Measurements from ENCODE around the gene MIP. TPM values are rescaled to one million over a fixed set of nuclear protein-coding genes. Genes with fewer than 3 reads are reported as not detected.
"Not testable (repeated sequence)": the region's sequence is repeated elsewhere in the genome, so short reads cannot be mapped to it uniquely, and the experiment has no call there.

MIP gene
- not detected for total RNA-seq

DNA sequence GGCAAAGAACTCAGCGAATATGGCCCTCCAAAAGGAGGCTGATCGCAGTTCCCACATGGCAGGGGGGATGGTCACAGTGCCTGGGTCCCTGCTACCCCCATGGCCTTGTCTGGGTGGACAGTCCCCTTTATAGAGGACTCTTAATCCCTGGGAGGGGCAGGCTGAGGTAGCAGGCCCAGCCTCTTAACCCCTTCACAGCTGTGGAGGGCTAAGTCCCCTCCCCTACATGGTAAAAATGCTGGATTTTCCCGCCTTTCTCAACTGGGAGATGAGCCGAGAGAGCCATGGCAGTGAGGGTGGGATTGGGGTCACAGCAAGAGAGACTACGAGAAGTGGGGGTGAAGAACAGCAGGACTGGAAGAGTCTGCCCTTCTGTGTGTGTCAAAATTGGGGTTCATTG lies at the start of gene MIP:
Gene MIP (minus strand): TSS at position 101 of the 400 bp plus-strand sequence. CDS start 44 bp downstream, at position 57.
- Histone ChIP-seq H3K27me3 (peaks cover 15% of the 10 kb centered on the region), H3K4me3 (no peak within 1 kb of the TSS), H3K9me3 (no peaks in the 10 kb centered on the region), H3K27ac (no peak within 1 kb of the TSS), H3K36me3 (no peaks in the 10 kb centered on the region), H3K4me1 (peaks cover 0 to 6% (median 0%) of the 10 kb centered on the region in 3 donors)
- WGBS, 2 donors (ENCODE audit: low coverage in 1 of 2) = 67 to 100% methylated on average over 1 of the region's 5 CpGs
- no peak for TF ChIP-seq EP300 (IDR thresholded peaks at IDR 0.05)
- TF ChIP-seq, protein P1, sequence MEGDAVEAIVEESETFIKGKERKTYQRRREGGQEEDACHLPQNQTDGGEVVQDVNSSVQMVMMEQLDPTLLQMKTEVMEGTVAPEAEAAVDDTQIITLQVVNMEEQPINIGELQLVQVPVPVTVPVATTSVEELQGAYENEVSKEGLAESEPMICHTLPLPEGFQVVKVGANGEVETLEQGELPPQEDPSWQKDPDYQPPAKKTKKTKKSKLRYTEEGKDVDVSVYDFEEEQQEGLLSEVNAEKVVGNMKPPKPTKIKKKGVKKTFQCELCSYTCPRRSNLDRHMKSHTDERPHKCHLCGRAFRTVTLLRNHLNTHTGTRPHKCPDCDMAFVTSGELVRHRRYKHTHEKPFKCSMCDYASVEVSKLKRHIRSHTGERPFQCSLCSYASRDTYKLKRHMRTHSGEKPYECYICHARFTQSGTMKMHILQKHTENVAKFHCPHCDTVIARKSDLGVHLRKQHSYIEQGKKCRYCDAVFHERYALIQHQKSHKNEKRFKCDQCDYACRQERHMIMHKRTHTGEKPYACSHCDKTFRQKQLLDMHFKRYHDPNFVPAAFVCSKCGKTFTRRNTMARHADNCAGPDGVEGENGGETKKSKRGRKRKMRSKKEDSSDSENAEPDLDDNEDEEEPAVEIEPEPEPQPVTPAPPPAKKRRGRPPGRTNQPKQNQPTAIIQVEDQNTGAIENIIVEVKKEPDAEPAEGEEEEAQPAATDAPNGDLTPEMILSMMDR (IDR thresholded peaks at IDR 0.05) = no peak
- no peak for TF ChIP-seq POLR2A (IDR thresholded peaks at IDR 0.05)
- no peak for TF ChIP-seq POLR2AphosphoS5 (IDR thresholded peaks at IDR 0.05)
- no peak for ATAC-seq

- ATAC-seq, H3K4me3 ChIP-seq, H3K4me1 ChIP-seq, H3K9me3 ChIP-seq, H3K27me3 ChIP-seq, H3K27ac ChIP-seq, H3K36me3 ChIP-seq: not testable (repeated sequence)
- WGBS, 2 donors (ENCODE audit: low coverage in 1 of 2) = 80 to 85% methylated on average over 2 to 11 of the region's 13 CpGs
Measured at GRCh38 chr12:56499879-56500278, 45.4 kb upstream of the MIP start.

DNA sequence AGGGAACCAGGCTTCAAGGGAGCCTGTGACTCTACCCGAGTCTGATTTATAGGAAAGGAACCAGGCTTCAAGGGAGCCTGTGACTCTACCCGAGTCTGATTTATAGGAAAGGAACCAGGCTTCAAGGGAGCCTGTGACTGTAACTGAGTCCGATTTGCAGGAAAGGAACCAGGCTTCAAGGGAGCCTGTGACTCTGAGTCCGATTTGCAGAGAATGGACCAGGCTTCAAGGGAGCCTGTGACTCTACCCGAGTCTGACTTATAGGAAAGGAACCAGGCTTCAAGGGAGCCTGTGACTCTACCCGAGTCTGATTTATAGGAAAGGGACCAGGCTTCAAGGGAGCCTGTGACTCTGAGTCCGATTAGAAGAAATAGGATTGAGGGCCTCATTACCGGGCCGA lies 45.0 kb upstream of the MIP start:
- not testable (repeated sequence) for H3K9me3 ChIP-seq, H3K4me3 ChIP-seq, ATAC-seq, H3K4me1 ChIP-seq, H3K27ac ChIP-seq, H3K36me3 ChIP-seq, H3K27me3 ChIP-seq
- 65 to 75% methylated on average over 3 to 8 of the region's 9 CpGs for WGBS, 2 donors (ENCODE audit: low coverage in 1 of 2)

GRCh38 chr12:56498126-56498902 lies 43.9 kb upstream of the MIP start:
- not testable (repeated sequence) for H3K4me1 ChIP-seq, H3K27me3 ChIP-seq, H3K36me3 ChIP-seq, H3K4me3 ChIP-seq, ATAC-seq, H3K9me3 ChIP-seq, H3K27ac ChIP-seq
- WGBS, 2 donors (ENCODE audit: low coverage in 1 of 2) = 80 to 83% methylated on average over 13 of the region's 14 CpGs

- H3K4me1 ChIP-seq, H3K27me3 ChIP-seq, H3K27ac ChIP-seq, H3K9me3 ChIP-seq, H3K36me3 ChIP-seq, ATAC-seq: not testable (repeated sequence)
- H3K4me3 ChIP-seq = peak overlapping the region in 1 of 2 donors; percentile 27
- 10% methylated on average over 2 of the region's 17 CpGs; no CpG with 5 or more reads in 1 of the 2 donors for WGBS, 2 donors (ENCODE audit: low coverage in 1 of 2)
- TF ChIP-seq, protein P1 (IDR thresholded peaks at IDR 0.05) = peak in 3 of 4 experiments; percentile 18 to 46 (median 26)
Measured at GRCh38 chr12:56496704-56497103, 42.2 kb upstream of the MIP start.

- H3K27me3 ChIP-seq, H3K27ac ChIP-seq, H3K4me1 ChIP-seq, H3K36me3 ChIP-seq, H3K9me3 ChIP-seq, H3K4me3 ChIP-seq, ATAC-seq: not testable (repeated sequence)
- WGBS, 2 donors (ENCODE audit: low coverage in 1 of 2) = no CpG with 5 or more reads among the region's 27 CpGs
Measured at GRCh38 chr12:56494481-56494880, 40.0 kb upstream of the MIP start.

DNA sequence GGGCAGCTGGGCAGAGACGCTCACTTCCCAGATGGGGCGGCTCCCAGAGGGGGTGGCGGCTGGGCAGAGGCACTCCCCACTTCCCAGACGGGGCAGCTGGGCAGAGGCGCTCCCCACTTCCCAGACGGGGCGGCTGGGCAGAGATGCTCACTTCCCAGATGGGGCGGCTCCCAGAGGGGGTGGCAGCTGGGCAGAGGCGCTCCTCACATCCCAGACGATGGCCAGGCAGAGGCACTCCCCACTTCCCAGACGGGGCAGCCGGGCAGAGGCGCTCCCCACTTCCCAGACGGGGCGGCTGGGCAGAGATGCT lies 39.6 kb upstream of the MIP start:
- not testable (repeated sequence) for H3K4me1 ChIP-seq, H3K27me3 ChIP-seq, H3K9me3 ChIP-seq, H3K4me3 ChIP-seq, H3K27ac ChIP-seq, H3K36me3 ChIP-seq, ATAC-seq
- no CpG with 5 or more reads among the region's 15 CpGs for WGBS, 2 donors (ENCODE audit: low coverage in 1 of 2)

DNA sequence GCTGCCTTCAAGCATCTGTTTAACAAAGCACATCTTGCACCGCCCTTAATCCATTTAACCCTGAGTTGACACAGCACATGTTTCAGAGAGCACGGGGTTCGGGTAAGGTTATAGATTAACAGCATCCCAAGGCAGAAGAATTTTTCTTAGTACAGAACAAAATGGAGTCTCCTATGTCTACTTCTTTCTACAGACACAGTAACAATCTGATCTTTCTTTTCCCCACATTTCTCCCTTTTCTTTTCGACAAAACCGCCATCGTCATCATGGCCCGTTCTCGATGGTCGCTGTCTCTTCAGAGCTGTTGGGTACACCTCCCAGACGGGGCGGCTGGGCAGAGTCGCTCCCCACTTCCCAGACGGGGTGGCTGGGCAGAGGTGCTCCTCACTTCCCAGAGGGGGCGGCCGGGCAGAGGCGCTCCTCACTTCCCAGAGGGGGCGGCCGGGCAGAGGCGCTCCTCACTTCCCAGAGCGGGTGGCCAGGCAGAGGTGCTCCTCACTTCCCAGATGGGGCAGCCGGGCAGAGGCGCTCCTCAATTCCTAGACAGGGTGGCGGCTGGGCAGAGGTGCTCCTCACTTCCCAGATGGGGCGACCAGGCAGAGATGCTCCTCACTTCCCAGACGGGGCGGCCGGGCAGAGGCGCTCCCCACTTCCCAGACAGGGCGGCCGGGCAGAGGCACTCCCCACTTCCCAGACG lies 39.1 kb upstream of the MIP start:
- 76% methylated on average over 4 of the region's 31 CpGs; no CpG with 5 or more reads in 1 of the 2 donors for WGBS, 2 donors (ENCODE audit: low coverage in 1 of 2)
- not testable (repeated sequence) for H3K4me3 ChIP-seq, H3K27ac ChIP-seq, H3K27me3 ChIP-seq, H3K4me1 ChIP-seq, ATAC-seq, H3K36me3 ChIP-seq, H3K9me3 ChIP-seq

Data from gastroesophageal sphincter (tissue), 4 donors.